Mucosa of rectum (tissue), 2 donors: Measurements from ENCODE around the gene TMX2.

Experiments
- H3K27ac ChIP-seq, 2 donors: one replicate each; pipeline ENCODE4 v1.7.0; 2013; ENCODE audit warnings: inconsistent platforms in 2 of 2, low read depth in 2 of 2, low read length in 2 of 2
- H3K27me3 ChIP-seq, 2 donors: one replicate each; pipeline ENCODE4 v1.7.0; 2013; ENCODE audit warnings: low read length in 2 of 2; ENCODE audit not compliant: control insufficient read depth in 2 of 2, insufficient read depth in 2 of 2
- H3K36me3 ChIP-seq, 2 donors: one replicate each; pipeline ENCODE4 v1.7.0; 2013; ENCODE audit warnings: low read length in 2 of 2; ENCODE audit not compliant: control insufficient read depth in 2 of 2, insufficient read depth in 2 of 2
- H3K4me1 ChIP-seq, 2 donors: one replicate each; pipeline ENCODE4 v1.7.0; 2013; ENCODE audit warnings: low read length in 2 of 2, mild to moderate bottlenecking in 1 of 2; ENCODE audit not compliant: control insufficient read depth in 2 of 2, insufficient read depth in 2 of 2
- H3K4me3 ChIP-seq, 2 donors: one replicate each; pipeline ENCODE4 v1.7.0; 2013; ENCODE audit warnings: low read length in 2 of 2
- H3K9ac ChIP-seq, 2 donors: one replicate each; pipeline ENCODE4 v1.7.0; 2013; ENCODE audit warnings: low read length in 2 of 2, low read depth in 1 of 2, mild to moderate bottlenecking in 1 of 2
- H3K9me3 ChIP-seq, 2 donors: one replicate each; pipeline ENCODE4 v1.7.0; 2013; ENCODE audit warnings: low read length in 2 of 2; ENCODE audit not compliant: control insufficient read depth in 2 of 2
- donor health status: healthy.
- donor health status: Normal muscosa, but diverticular disease.

The TMX2 gene

DNA sequence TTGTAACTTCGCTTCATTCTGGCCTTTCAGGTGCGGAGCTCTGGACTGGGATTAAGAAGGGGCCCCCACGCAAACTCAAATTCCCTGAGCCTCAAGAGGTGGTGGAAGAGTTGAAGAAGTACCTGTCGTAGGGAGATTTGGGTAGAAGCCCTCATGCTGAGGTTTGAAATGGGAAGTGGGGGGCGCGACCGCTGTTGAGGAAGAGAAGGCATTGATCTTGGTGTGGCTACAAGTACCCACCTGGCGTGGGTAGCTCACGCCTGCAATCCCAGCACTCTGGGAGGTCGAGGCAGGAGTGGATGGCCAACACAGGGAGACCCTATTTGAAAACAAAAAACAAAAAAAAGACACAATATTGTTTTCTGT lies 29.7 kb downstream of the TMX2 start:
- H3K27ac ChIP-seq = peak overlapping the region; percentile 84 to 88
- no peaks in the 10 kb centered on the region for H3K9me3 ChIP-seq
- H3K4me1 ChIP-seq = peaks cover 9 to 16% of the 10 kb centered on the region in 2 donors
- peak overlapping the region; percentile 85 to 95 for H3K9ac ChIP-seq
- no peaks in the 10 kb centered on the region for H3K27me3 ChIP-seq
- peak overlapping the region; percentile 94 for H3K4me3 ChIP-seq
- peaks cover 43 to 51% of the 10 kb centered on the region in 2 donors for H3K36me3 ChIP-seq

GRCh38 chr11:57744357-57744756 lies 32.0 kb downstream of the TMX2 start:
- Histone ChIP-seq H3K4me1 (peaks cover 9 to 16% of the 10 kb centered on the region in 2 donors), H3K9ac (no peak overlapping the region), H3K9me3 (no peaks in the 10 kb centered on the region), H3K4me3 (no peak overlapping the region), H3K27ac (no peak overlapping the region), H3K27me3 (no peaks in the 10 kb centered on the region), H3K36me3 (peaks cover 24 to 31% of the 10 kb centered on the region in 2 donors)

- peaks cover 24 to 31% of the 10 kb centered on the region in 2 donors for H3K36me3 ChIP-seq
- no peak overlapping the region for H3K27ac ChIP-seq
- H3K9me3 ChIP-seq = no peaks in the 10 kb centered on the region
- H3K9ac ChIP-seq = no peak overlapping the region
- no peak overlapping the region for H3K4me3 ChIP-seq
- no peaks in the 10 kb centered on the region for H3K27me3 ChIP-seq
- H3K4me1 ChIP-seq = peaks cover 9 to 16% of the 10 kb centered on the region in 2 donors
These were observed 32.8 kb downstream of the TMX2 start for GRCh38 chr11:57745206-57745605.

- H3K27ac ChIP-seq = no peak overlapping the region
- H3K4me1 ChIP-seq = peaks cover 10 to 11% of the 10 kb centered on the region in 2 donors
- H3K36me3 ChIP-seq = peaks cover 24 to 31% of the 10 kb centered on the region in 2 donors
These were observed 34.5 kb downstream of the TMX2 start for GRCh38 chr11:57746920-57747319.

GRCh38 chr11:57751176-57751575 lies 38.8 kb downstream of the TMX2 start:
- no peaks in the 10 kb centered on the region for H3K36me3 ChIP-seq
- H3K27ac ChIP-seq = no peak overlapping the region
- no peaks in the 10 kb centered on the region for H3K9me3 ChIP-seq
- H3K9ac ChIP-seq = peak overlapping the region in 1 of 2 donors; percentile 13
- peaks cover 0 to 3% of the 10 kb centered on the region in 2 donors for H3K4me1 ChIP-seq
- no peaks in the 10 kb centered on the region for H3K27me3 ChIP-seq
- H3K4me3 ChIP-seq = no peak overlapping the region

More at GRCh38 chr11:57746920-57747319, 34.5 kb downstream of the TMX2 start:
- Histone ChIP-seq H3K27me3 (no peaks in the 10 kb centered on the region), H3K9me3 (no peaks in the 10 kb centered on the region), H3K4me3 (no peak overlapping the region), H3K9ac (no peak overlapping the region)

DNA sequence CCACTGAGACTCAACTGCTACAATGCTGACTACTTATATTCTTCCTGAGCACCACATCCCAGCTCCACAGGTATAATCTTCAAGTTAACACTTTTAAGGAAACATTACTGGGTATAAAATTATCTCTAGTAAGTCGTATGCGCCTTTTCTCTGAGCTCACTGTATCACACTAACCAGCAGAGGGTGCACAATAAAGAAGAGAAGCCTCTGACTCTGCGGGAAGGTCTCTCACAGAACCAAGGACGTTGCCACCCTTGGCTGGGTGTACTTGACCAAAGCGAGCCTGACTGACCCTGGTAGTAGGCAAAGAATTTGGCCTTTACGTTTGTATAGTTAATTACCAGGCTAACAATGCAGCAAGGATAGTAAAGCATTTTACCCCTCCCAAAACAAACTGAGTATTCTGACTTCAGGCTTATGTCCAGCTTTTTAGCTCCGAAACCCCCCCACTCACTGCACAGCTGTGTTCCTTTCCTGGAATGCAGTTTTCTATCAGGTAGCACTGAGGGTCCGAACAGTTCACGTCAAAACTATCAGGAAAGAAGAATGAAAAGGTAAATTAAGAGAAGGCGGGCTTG lies 39.4 kb downstream of the TMX2 start, which contains the start of gene BTBD18:
TSS of gene BTBD18 (minus strand) at position 144 of the 578 bp plus-strand sequence. CDS start 631 bp downstream, outside the sequence.
- Histone ChIP-seq H3K36me3 (no peaks in the 10 kb centered on the region), H3K9ac (peak within 1 kb of the TSS in 1 of 2 donors; percentile 13), H3K4me1 (peaks cover 0 to 3% of the 10 kb centered on the region in 2 donors), H3K27me3 (no peaks in the 10 kb centered on the region), H3K4me3 (no peak within 1 kb of the TSS), H3K9me3 (no peaks in the 10 kb centered on the region), H3K27ac (no peak within 1 kb of the TSS)

GRCh38 chr11:57752954-57753353 lies 40.6 kb downstream of the TMX2 start:
- Histone ChIP-seq H3K4me3 (no peak overlapping the region), H3K27ac (no peak overlapping the region), H3K36me3 (no peaks in the 10 kb centered on the region), H3K27me3 (no peaks in the 10 kb centered on the region), H3K9ac (no peak overlapping the region), H3K9me3 (no peaks in the 10 kb centered on the region), H3K4me1 (peaks cover 0 to 3% of the 10 kb centered on the region in 2 donors)

- Histone ChIP-seq H3K4me1 (peaks cover 0 to 3% of the 10 kb centered on the region in 2 donors), H3K9ac (no peak overlapping the region), H3K36me3 (no peaks in the 10 kb centered on the region), H3K4me3 (no peak overlapping the region), H3K27me3 (no peaks in the 10 kb centered on the region), H3K9me3 (no peaks in the 10 kb centered on the region), H3K27ac (no peak overlapping the region)
These were observed 45.8 kb downstream of the TMX2 start for GRCh38 chr11:57758174-57758573.

DNA sequence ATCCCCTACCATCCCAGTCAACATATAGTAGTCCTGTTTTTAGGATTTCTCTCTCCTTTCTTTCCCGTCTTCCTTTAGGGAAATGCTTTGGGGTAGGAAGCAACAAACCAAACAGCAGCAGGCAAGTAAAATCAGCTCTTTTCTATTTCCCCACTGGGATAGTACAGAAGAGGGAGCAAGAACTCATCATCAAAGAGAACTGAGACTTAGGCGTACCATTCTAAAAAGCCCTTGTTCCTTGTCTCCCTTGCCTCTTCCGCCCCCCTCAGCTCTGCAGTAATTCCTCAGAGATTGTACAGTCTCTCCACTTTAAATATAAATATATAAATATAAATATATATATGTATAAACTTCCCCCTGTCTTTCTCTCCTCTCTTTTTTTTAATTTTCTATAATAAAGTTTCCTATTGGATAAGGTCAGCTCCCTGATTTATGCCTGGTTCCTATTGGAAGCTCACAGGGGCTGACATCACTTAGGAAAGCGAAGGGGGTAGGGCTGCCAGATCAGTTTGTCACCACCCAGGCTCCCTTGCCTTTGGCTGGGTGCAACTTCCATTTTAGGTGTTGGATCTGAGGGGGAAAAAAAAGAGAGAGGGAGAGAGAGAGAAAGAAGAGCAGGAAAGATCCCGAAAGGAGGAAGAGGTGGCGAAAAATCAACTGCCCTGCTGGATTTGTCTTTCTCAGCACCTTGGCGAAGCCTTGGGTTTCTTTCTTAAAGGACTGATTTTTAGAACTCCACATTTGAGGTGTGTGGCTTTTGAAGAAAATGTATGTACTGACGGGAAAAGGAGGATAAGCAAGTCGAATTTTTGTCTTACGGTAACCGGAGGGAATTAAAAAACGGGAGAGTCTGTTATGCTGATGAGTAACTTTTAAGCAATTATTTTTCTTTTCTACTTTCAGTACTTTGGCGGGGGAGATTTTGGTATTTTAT lies 49.2 kb downstream of the TMX2 start, which contains the start of gene CTNND1:
TSS of gene CTNND1 (plus strand) at position 502 of the 934 bp plus-strand sequence. CDS start 29,677 bp downstream, outside the sequence.
- peak within 1 kb of the TSS; percentile 93 to 99 for H3K27ac ChIP-seq
- H3K9ac ChIP-seq = peak within 1 kb of the TSS; percentile 89 to 98
- no peaks in the 10 kb centered on the region for H3K36me3 ChIP-seq
- H3K4me1 ChIP-seq = peaks cover 6 to 16% of the 10 kb centered on the region in 2 donors
- H3K27me3 ChIP-seq = no peaks in the 10 kb centered on the region
- no peaks in the 10 kb centered on the region for H3K9me3 ChIP-seq
- H3K4me3 ChIP-seq = peak within 1 kb of the TSS; percentile 87 to 98
